ENCODE measurements around the gene AFF2.

The AFF2 gene

GRCh38 chrX:148513661-148514060 is 13.2 kb downstream of the AFF2 start:
- Mint-ChIP-seq H3K36me3 (no peaks in the 10 kb centered on the region), H3K27ac (no peak overlapping the region), H3K9me3 (no peaks in the 10 kb centered on the region), H3K27me3 (no peaks in the 10 kb centered on the region), H3K4me1 (no peaks in the 10 kb centered on the region), H3K4me3 (no peak overlapping the region)
- DNase-seq (ENCODE audit: low spot score in 2 of 2), result no peak
- ATAC-seq (ENCODE audit: low read depth), result no peak

- Mint-ChIP-seq H3K4me1 (peaks cover 3% of the 10 kb centered on the region), H3K36me3 (no peaks in the 10 kb centered on the region), H3K27me3 (no peaks in the 10 kb centered on the region), H3K9me3 (no peaks in the 10 kb centered on the region), H3K4me3 (no peak overlapping the region), H3K27ac (no peak overlapping the region)
- ATAC-seq (ENCODE audit: low read depth) (no peak), DNase-seq (ENCODE audit: low spot score in 2 of 2) (no peak)
Measured at GRCh38 chrX:148517176-148517575, 16.8 kb downstream of the AFF2 start.

- ATAC-seq (ENCODE audit: low read depth), result no peak
- Mint-ChIP-seq H3K36me3 (no peaks in the 10 kb centered on the region), H3K27me3 (peaks cover 2% of the 10 kb centered on the region), H3K27ac (no peak overlapping the region), H3K4me3 (no peak overlapping the region), H3K4me1 (peaks cover 4% of the 10 kb centered on the region), H3K9me3 (no peaks in the 10 kb centered on the region)
- DNase-seq (ENCODE audit: low spot score in 2 of 2), result no peak
Measured at GRCh38 chrX:148522006-148522405, 21.6 kb downstream of the AFF2 start.

GRCh38 chrX:148523303-148524080 is 23.1 kb downstream of the AFF2 start:
- no peaks in the 10 kb centered on the region for H3K36me3 Mint-ChIP-seq
- DNase-seq (ENCODE audit: low spot score in 2 of 2) (no peak), ATAC-seq (ENCODE audit: low read depth) (no peak)
- peaks cover 2% of the 10 kb centered on the region for H3K27me3 Mint-ChIP-seq
- H3K4me3 Mint-ChIP-seq, result no peak overlapping the region
- peaks cover 4% of the 10 kb centered on the region for H3K4me1 Mint-ChIP-seq
- no peaks in the 10 kb centered on the region for H3K9me3 Mint-ChIP-seq
- no peak overlapping the region for H3K27ac Mint-ChIP-seq

- H3K4me1 Mint-ChIP-seq, result no peaks in the 10 kb centered on the region
- no peak overlapping the region for H3K27ac Mint-ChIP-seq
Measured at GRCh38 chrX:148530464-148531077, 30.2 kb downstream of the AFF2 start.

GRCh38 chrX:148534291-148534690 is 33.9 kb downstream of the AFF2 start:
- Mint-ChIP-seq H3K27me3 (no peaks in the 10 kb centered on the region), H3K27ac (no peak overlapping the region), H3K9me3 (no peaks in the 10 kb centered on the region), H3K4me3 (no peak overlapping the region), H3K4me1 (no peaks in the 10 kb centered on the region), H3K36me3 (no peaks in the 10 kb centered on the region)
- no peak for ATAC-seq (ENCODE audit: low read depth)
- DNase-seq (ENCODE audit: low spot score in 2 of 2), result no peak

More at GRCh38 chrX:148530464-148531077, 30.2 kb downstream of the AFF2 start:
- ATAC-seq (ENCODE audit: low read depth), result no peak
- H3K9me3 Mint-ChIP-seq, result no peaks in the 10 kb centered on the region
- peak in 1 of 2 donors; percentile 5 for DNase-seq (ENCODE audit: low spot score in 2 of 2)
- no peak overlapping the region for H3K4me3 Mint-ChIP-seq
- no peaks in the 10 kb centered on the region for H3K27me3 Mint-ChIP-seq
- H3K36me3 Mint-ChIP-seq, result no peaks in the 10 kb centered on the region

- Mint-ChIP-seq H3K27ac (no peak overlapping the region), H3K4me3 (no peak overlapping the region), H3K9me3 (no peaks in the 10 kb centered on the region), H3K4me1 (no peaks in the 10 kb centered on the region), H3K27me3 (no peaks in the 10 kb centered on the region), H3K36me3 (no peaks in the 10 kb centered on the region)
- no peak for ATAC-seq (ENCODE audit: low read depth)
- DNase-seq (ENCODE audit: low spot score in 2 of 2), result no peak
Measured at GRCh38 chrX:148535639-148536038, 35.2 kb downstream of the AFF2 start.

- Mint-ChIP-seq H3K27me3 (no peaks in the 10 kb centered on the region), H3K9me3 (no peaks in the 10 kb centered on the region), H3K27ac (no peak overlapping the region), H3K4me3 (no peak overlapping the region), H3K4me1 (peaks cover 2% of the 10 kb centered on the region), H3K36me3 (no peaks in the 10 kb centered on the region)
- ATAC-seq (ENCODE audit: low read depth), result no peak
- DNase-seq (ENCODE audit: low spot score in 2 of 2), result no peak
Measured at GRCh38 chrX:148536961-148537360, 36.5 kb downstream of the AFF2 start.

- Mint-ChIP-seq H3K27me3 (no peaks in the 10 kb centered on the region), H3K4me1 (peaks cover 7% of the 10 kb centered on the region), H3K4me3 (no peak overlapping the region), H3K27ac (no peak overlapping the region), H3K36me3 (no peaks in the 10 kb centered on the region), H3K9me3 (no peaks in the 10 kb centered on the region)
- no peak for DNase-seq (ENCODE audit: low spot score in 2 of 2)
- no peak for ATAC-seq (ENCODE audit: low read depth)
Measured at GRCh38 chrX:148537556-148538182, 37.3 kb downstream of the AFF2 start.

- Mint-ChIP-seq H3K4me1 (peaks cover 8% of the 10 kb centered on the region), H3K4me3 (no peak overlapping the region), H3K27me3 (no peaks in the 10 kb centered on the region), H3K36me3 (no peaks in the 10 kb centered on the region), H3K9me3 (no peaks in the 10 kb centered on the region), H3K27ac (no peak overlapping the region)
- DNase-seq (ENCODE audit: low spot score in 2 of 2) (no peak), ATAC-seq (ENCODE audit: low read depth) (no peak)
Measured at GRCh38 chrX:148538582-148538981, 38.2 kb downstream of the AFF2 start.

GRCh38 chrX:148540114-148540513 is 39.7 kb downstream of the AFF2 start:
- Mint-ChIP-seq H3K4me3 (no peak overlapping the region), H3K27me3 (no peaks in the 10 kb centered on the region), H3K4me1 (peaks cover 15% of the 10 kb centered on the region), H3K36me3 (no peaks in the 10 kb centered on the region), H3K27ac (no peak overlapping the region), H3K9me3 (no peaks in the 10 kb centered on the region)
- no peak for ATAC-seq (ENCODE audit: low read depth)
- no peak for DNase-seq (ENCODE audit: low spot score in 2 of 2)

GRCh38 chrX:148540671-148541583 is 40.5 kb downstream of the AFF2 start:
- Mint-ChIP-seq H3K27me3 (no peaks in the 10 kb centered on the region), H3K36me3 (no peaks in the 10 kb centered on the region), H3K27ac (no peak overlapping the region), H3K4me3 (no peak overlapping the region), H3K9me3 (no peaks in the 10 kb centered on the region), H3K4me1 (peaks cover 15% of the 10 kb centered on the region)
- no peak for DNase-seq (ENCODE audit: low spot score in 2 of 2)
- ATAC-seq (ENCODE audit: low read depth), result no peak

GRCh38 chrX:148541584-148541940 is 41.1 kb downstream of the AFF2 start:
- H3K4me3 Mint-ChIP-seq, result no peak overlapping the region
- DNase-seq (ENCODE audit: low spot score in 2 of 2) (no peak), ATAC-seq (ENCODE audit: low read depth) (no peak)
- H3K36me3 Mint-ChIP-seq, result no peaks in the 10 kb centered on the region
- no peaks in the 10 kb centered on the region for H3K9me3 Mint-ChIP-seq
- no peaks in the 10 kb centered on the region for H3K27me3 Mint-ChIP-seq
- H3K27ac Mint-ChIP-seq, result no peak overlapping the region
- H3K4me1 Mint-ChIP-seq, result peaks cover 15% of the 10 kb centered on the region

Data from memory B cell (primary cell).